HepG2 (cell line): ENCODE data around the gene VKORC1. TPM values are rescaled to one million over a fixed set of nuclear protein-coding genes. Genes with fewer than 3 reads are reported as not detected.

Source experiments
- ATF2 ChIP-seq: sonication (generic); formaldehyde crosslinking; IDR thresholded peaks from 2 replicates; pipeline ENCODE4 v1.4.0; 2020; ENCODE audit warnings: missing genetic modification reagents
- FOXJ3 ChIP-seq: sonication (generic); formaldehyde crosslinking; IDR thresholded peaks from 2 replicates; pipeline ENCODE4 v1.4.0; 2020; ENCODE audit warnings: missing genetic modification reagents, mild to moderate bottlenecking, borderline replicate concordance
- GATAD2A ChIP-seq: IDR thresholded peaks from 2 replicates; pipeline ENCODE4 v1.6.1; 2016
- GPN1 ChIP-seq: sonication (generic); formaldehyde crosslinking; IDR thresholded peaks from 2 replicates; pipeline ENCODE4 v1.5.1; 2020; ENCODE audit warnings: missing genetic modification reagents, borderline replicate concordance
- HBP1 ChIP-seq: IDR thresholded peaks from 2 replicates; pipeline ENCODE4 v1.6.1; 2016; ENCODE audit warnings: low read depth, control low read depth
- IKZF1 ChIP-seq: fragments of 450-650 bp; IDR thresholded peaks from 2 replicates; pipeline ENCODE4 v1.7.1; 2016
- IRF9 ChIP-seq: sonication (generic); formaldehyde crosslinking; IDR thresholded peaks from 2 replicates; pipeline ENCODE4 v1.8.0; 2022; ENCODE audit warnings: missing genetic modification reagents, mild to moderate bottlenecking, borderline replicate concordance
- KAT7 ChIP-seq: IDR thresholded peaks from 2 replicates; pipeline ENCODE4 v1.6.1; 2018; ENCODE audit warnings: borderline replicate concordance, missing compliant biosample characterization
- KLF15 ChIP-seq: sonication (generic); formaldehyde crosslinking; IDR thresholded peaks from 2 replicates; pipeline ENCODE4 v1.8.1; 2023; ENCODE audit warnings: borderline replicate concordance, mild to moderate bottlenecking, inconsistent platforms, missing genetic modification reagents, mixed read lengths
- NR2F2 ChIP-seq: IDR thresholded peaks from 2 replicates; pipeline ENCODE4 v1.6.1; 2012; ENCODE audit warnings: low read depth, inconsistent platforms, borderline replicate concordance
- RAD51 ChIP-seq: fragments of 450-650 bp; IDR thresholded peaks from 2 replicates; pipeline ENCODE4 v1.6.1; 2016; ENCODE audit warnings: borderline replicate concordance
- SPEN ChIP-seq: sonication (generic); formaldehyde crosslinking; IDR thresholded peaks from 2 replicates; pipeline ENCODE4 v1.5.1; 2020; ENCODE audit warnings: low read depth, mild to moderate bottlenecking, missing genetic modification reagents
- ZNF253 ChIP-seq: sonication (generic); formaldehyde crosslinking; IDR thresholded peaks from 2 replicates; pipeline ENCODE4 v1.8.0; 2022; ENCODE audit warnings: mild to moderate bottlenecking, missing genetic modification reagents, borderline replicate concordance
- ZNF318 ChIP-seq: sonication (generic); formaldehyde crosslinking; IDR thresholded peaks from 2 replicates; pipeline ENCODE4 v1.4.0; 2020; ENCODE audit warnings: mild to moderate bottlenecking, missing genetic modification reagents
- ZNF337 ChIP-seq: sonication (generic); formaldehyde crosslinking; IDR thresholded peaks from 2 replicates; pipeline ENCODE4 v1.5.1; 2020; ENCODE audit warnings: missing genetic modification reagents, low read depth, mild to moderate bottlenecking, borderline replicate concordance
- ZNF883 ChIP-seq: sonication (generic); formaldehyde crosslinking; IDR thresholded peaks from 2 replicates; pipeline ENCODE4 v1.5.1; 2020; ENCODE audit warnings: mild to moderate bottlenecking, missing genetic modification reagents; ENCODE audit errors: not compliant biosample characterization
- ZZZ3 ChIP-seq: sonication (generic); formaldehyde crosslinking; IDR thresholded peaks from 2 replicates; pipeline ENCODE4 v1.4.0; 2020; ENCODE audit warnings: missing genetic modification reagents, mild to moderate bottlenecking, borderline replicate concordance
- polyA plus RNA-seq, 8 experiments: library from polyadenylated mRNA; depleted of rRNA in 3 of 8; stranded (reverse) in 7 of 8; unstranded in 1 of 8; fragments of >200 nt; fragmentation: Illumina TruSeq in 4 of 8; extraction: Trizol in 4 of 8; gene quantifications; 2 replicates each; pipeline versions ENCODE4 v1.2.1 to v1.2.3, GENCODE V29; 2011 to 2016; ENCODE audit warnings: low read depth in 4 of 8, missing spikeins in 1 of 8, mixed read lengths in 1 of 8; ENCODE audit not compliant: insufficient read depth in 1 of 8
- total RNA-seq, 5 experiments: library from RNA; depleted of rRNA; stranded (reverse); fragments of >200 nt; fragmentation: Illumina TruSeq; extraction: Trizol; gene quantifications; 2 replicates each; pipeline ENCODE4 v1.2.3, GENCODE V29; 2016; ENCODE audit warnings: low read depth in 1 of 5

The VKORC1 gene
- total and polyA plus RNA-seq, 2 of the 13 experiments (the other 11 are each of a cell fraction or from before 2014, with no cell fraction given): 141 to 615 TPM

GRCh38 chr16:31108035-31108793 is 13.6 kb upstream of the VKORC1 start, which contains the start of gene BCKDK (continued):
- TF ChIP-seq FOXJ3 (CRISPR knock-in tag): no peak
- TF ChIP-seq KAT7: peak; percentile 83; the same call in 1 of the 2 replicates
- TF ChIP-seq KLF15 (CRISPR knock-in tag): no peak
- TF ChIP-seq IKZF1: no peak
- TF ChIP-seq ZNF883 (CRISPR knock-in tag): peak; percentile 78
- TF ChIP-seq ZNF318 (CRISPR knock-in tag): no peak
- peak; percentile 91; the same call in 1 of the 2 replicates for TF ChIP-seq IRF9 (CRISPR knock-in tag)
- TF ChIP-seq NR2F2: no peak
- peak; percentile 23; the same call in 1 of the 2 replicates for TF ChIP-seq HBP1
- peak; percentile 92 for TF ChIP-seq SPEN
- TF ChIP-seq RAD51: no peak
- no peak; the same call in 1 of the 2 replicates for TF ChIP-seq GATAD2A (CRISPR knock-in tag)
- peak; percentile 46; the same call in 1 of the 2 replicates for TF ChIP-seq ATF2 (CRISPR knock-in tag)
- TF ChIP-seq GPN1 (CRISPR knock-in tag): peak; percentile 84
- TF ChIP-seq ZNF337 (CRISPR knock-in tag): peak; percentile 52; the same call in 1 of the 2 replicates
- peak; percentile 72; the same call in 1 of the 2 replicates for TF ChIP-seq ZZZ3 (CRISPR knock-in tag)
- TF ChIP-seq ZNF253 (CRISPR knock-in tag): peak; percentile 74; the same call in 1 of the 2 replicates
